DLD1 (cell line): ENCODE measurements around the gene GCAT.

Experiments
- in situ Hi-C: cut with HindIII; loops from 2 replicates; pipeline ENCODE4 v1.10.0; 2017; ENCODE audit warnings: low sequenced_read_pairs

Gene GCAT

DNA sequence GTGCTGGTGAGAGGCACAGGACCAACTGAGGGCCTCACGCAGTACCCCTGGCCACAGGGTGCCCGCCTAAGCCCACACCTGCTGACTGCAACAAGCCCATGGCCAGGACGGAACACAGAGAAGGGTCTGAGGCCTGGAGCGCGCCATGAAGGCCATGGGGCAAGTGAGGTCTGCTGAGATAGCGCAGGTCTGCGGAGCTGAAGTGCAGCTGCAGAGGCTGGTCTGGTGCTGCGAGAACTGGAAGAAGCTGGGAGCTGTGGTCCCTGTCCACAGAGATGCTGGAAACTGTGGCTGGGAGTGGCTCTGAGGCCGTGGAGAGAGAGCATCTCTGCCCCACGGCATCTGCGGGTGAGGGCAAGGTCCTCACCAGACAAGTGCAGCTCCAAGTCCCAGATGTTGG, 23.7 kb downstream of the GCAT start:
- in situ Hi-C loops, result no loop called here

DNA sequence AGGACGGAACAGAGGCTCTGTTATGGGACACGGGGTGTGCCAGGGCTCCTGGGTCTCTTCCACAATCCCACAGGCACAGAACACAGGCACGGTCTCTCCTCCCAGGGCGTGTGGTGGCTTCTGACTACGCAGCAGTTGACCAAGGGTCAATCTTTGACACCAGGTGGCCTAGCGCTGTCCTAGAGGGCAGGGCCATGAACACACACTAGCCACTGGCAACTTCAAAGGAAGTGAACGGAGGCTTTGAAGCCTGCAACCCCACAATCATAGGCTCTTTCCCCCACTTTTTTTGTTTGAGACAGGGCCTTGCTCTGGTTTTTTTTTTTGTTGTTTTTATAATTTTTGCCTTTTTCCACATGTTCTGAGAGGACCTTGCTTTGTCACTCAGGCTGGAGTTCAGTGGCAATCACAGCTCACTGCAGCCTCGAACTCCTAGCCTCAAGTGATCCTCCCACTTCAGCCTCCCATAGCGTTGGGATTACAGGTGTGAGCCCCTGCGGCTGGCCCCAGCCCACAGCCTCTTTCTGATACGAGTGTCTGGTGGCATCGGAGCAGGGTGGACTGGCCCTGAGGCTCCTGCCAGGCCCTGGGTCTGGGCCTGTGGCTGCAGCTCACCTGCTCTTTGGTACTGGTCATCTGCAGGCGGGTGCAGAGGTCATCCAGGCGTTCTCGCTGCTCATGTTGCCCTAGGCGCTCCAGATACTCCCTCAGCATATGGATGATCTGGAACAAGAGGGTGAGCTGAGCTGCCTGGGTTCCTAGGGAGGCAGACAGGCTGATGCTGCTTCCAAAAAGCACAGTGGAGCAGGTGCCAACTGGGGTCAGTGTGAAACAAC, 24.5 kb downstream of the GCAT start:
- in situ Hi-C loops, result no loop called here

- in situ Hi-C loops, result no loop called here
Observed at GRCh38 chr22:37842015-37842793, 34.5 kb downstream of the GCAT start.

- in situ Hi-C loops, result no loop called here
Observed at GRCh38 chr22:37843741-37844089, 36.0 kb downstream of the GCAT start.

- in situ Hi-C loops, result no loop called here
Observed at GRCh38 chr22:37844904-37845329, 37.2 kb downstream of the GCAT start.

DNA sequence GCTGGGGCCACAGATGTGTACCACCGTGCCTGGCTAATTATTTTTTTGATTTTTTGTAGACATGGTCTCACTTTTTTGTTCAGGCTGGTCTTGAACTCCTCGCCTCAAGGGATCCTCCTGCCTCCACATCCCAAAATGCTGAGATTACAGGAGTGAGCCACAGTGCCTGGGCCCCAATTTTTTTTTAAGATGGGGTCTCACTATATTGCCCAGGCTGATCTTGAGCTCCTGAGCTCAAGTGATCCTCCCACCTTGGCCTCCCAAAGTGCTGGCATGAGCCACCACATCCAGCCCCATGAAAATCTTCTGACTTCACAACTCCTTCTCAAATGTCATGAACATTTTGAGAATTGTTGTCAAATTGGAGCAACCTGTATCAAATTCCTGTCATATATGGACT, 38.7 kb downstream of the GCAT start:
- in situ Hi-C loops, result no loop called here

DNA sequence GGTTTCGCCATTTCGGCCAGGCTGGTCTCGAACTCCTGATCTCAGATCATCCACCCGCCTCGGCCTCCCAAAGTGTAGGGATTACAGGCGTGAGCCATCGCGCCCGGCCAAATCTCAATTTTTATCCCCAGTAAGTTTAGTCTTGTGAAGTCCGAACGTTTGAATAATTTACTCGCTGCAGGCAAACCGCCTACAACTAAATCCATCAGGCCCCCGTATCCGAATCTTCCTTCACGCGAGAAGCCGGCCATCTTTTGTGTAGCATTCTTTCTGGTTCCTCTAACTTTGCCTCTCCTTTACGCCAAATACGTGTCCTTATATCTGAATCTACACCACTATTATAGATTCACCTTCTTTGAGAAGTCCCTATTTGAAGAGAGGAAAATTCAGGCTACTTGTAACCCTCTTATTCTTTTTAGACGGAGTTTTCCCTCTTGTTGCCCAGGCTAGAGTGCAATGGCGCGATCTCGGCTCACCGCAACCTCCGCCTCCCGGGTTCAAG, 40.9 kb downstream of the GCAT start:
- in situ Hi-C loops, result no loop called here

GRCh38 chr22:37849089-37849751, 41.5 kb downstream of the GCAT start, which contains the start of gene EIF3L:
TSS of gene EIF3L (plus strand) at chr22:37849419. CDS start at chr22:37849450, 31 bp downstream.
- in situ Hi-C loops, result no loop called here

DNA sequence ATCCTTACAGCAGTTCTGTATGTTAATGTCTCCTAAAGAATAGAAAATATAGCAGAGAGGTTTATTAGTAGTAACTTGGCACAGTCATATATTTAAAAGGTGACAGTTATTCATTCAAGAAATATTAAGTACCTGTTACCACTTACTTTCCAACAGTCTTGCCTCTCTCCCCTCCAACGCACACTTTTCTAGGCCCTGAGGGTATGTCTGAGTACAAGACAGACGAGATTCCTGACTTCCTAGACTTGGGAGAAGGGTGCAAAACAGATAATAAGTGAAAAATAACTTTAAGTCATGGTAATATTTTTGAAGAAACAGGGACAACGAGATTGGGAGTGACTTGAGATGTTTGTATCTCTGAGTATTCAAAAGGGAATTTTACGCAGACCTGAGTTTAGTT, 43.1 kb downstream of the GCAT start:
- in situ Hi-C loops, result no loop called here

DNA sequence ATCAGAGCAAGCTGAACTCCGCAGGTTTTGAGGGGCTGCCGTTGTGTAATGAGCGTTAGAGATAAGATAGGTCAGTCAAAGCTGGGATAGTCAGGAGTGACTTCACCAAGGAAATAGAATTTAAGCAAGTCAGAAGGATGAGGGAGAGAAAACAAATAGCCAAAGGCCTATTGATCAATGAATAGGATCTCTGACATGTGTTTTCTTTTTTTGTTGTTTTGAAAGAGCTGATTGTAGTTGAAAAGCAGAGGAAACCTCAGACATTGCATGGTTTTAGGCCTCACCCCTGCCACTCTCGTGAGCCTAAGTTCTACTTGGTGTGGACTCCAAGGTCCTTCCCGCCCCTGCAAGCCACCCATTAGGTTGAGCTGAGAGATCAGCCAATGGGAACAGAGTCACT, 44.7 kb downstream of the GCAT start:
- in situ Hi-C loops, result no loop called here

GRCh38 chr22:37854946-37855345, 47.2 kb downstream of the GCAT start:
- in situ Hi-C loops, result no loop called here

- in situ Hi-C loops, result no loop called here
Observed at GRCh38 chr22:37855462-37855861, 47.7 kb downstream of the GCAT start.

DNA sequence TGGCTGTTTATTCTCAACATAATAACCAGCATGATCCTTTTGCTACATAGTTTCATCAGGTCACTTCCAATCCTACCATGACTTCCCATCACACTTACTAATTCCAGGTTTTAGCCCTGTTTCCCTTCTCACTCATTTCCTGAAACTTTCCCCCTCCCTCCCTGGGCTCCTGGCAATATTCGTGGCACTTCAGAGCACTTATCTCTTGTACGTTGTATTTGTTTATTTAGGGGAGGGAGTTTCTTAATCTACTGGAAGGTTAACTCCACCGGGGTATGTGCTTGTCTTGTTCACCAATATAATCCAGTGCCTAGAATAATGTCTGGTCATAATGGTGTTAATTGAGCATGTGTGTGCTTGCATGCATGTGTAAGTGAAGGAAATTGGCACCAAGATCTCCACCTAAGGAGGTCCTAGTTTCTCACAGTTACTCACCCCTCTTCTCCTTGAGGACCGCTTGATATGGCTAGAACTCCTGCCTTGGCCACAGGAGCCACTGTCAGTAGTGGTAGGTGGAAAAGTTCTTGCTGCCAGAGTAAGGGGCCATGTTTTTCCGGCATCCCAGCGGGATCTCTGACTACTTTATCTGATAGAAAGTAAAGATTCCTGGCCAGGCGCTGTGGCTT, 53.2 kb downstream of the GCAT start:
- in situ Hi-C loops, result no loop called here

GRCh38 chr22:37862570-37863325, 55.0 kb downstream of the GCAT start:
- in situ Hi-C loops, result no loop called here

DNA sequence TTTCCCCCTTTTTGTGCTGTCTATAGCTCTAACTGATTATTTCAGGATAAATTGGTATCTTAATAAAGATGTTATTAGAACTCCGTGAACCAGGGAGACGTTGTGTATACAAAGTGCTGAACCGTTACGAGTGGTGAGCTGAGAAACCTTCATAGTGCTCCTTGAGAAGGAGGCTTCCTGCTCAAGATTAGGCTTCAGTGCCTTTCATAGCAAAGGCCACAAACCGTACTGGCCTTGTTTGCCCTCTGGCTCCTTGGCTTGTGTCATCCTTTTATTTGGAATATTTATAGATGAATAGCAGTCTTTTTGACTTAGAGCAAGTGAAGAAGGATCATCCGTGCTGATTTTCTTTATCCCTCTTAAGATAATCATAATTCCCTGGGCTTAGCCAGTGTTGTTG, 57.8 kb downstream of the GCAT start:
- in situ Hi-C loops, result no loop called here
